Measurements from ENCODE around the gene SLC1A5.

DNA sequence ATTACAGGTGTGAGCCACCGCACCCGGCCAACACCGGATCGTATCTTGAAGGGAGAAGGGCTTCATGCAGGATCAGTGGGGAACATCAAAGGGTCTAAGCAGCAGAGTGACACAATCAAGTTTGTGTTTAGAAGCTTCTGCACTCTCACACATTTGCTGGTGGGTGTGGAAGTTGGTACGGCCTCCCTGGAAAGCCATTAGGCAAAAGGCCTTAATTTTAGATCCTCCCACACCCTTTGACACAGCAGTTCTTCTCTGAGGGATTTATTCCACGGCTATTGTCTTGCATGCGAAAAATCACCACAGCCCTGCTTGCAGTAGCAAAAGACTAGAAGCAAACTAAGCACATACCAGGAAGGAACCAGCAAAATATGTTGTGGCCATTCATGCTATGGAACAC is 18.3 kb upstream of the SLC1A5 start:
- TF ChIP-seq POLR2A (IDR thresholded peaks at IDR 0.05), result no peak
- TF ChIP-seq, protein P1, sequence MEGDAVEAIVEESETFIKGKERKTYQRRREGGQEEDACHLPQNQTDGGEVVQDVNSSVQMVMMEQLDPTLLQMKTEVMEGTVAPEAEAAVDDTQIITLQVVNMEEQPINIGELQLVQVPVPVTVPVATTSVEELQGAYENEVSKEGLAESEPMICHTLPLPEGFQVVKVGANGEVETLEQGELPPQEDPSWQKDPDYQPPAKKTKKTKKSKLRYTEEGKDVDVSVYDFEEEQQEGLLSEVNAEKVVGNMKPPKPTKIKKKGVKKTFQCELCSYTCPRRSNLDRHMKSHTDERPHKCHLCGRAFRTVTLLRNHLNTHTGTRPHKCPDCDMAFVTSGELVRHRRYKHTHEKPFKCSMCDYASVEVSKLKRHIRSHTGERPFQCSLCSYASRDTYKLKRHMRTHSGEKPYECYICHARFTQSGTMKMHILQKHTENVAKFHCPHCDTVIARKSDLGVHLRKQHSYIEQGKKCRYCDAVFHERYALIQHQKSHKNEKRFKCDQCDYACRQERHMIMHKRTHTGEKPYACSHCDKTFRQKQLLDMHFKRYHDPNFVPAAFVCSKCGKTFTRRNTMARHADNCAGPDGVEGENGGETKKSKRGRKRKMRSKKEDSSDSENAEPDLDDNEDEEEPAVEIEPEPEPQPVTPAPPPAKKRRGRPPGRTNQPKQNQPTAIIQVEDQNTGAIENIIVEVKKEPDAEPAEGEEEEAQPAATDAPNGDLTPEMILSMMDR (IDR thresholded peaks at IDR 0.05), result no peak
